ENCODE measurements around the gene TARBP1.

The TARBP1 gene

GRCh38 chr1:234484991-234485739, 6.2 kb upstream of the TARBP1 start:
- DNase-seq (ENCODE audit: low read depth): no peak

- no peak for DNase-seq (ENCODE audit: low read depth)
Observed at GRCh38 chr1:234484218-234484617, 5.2 kb upstream of the TARBP1 start.

GRCh38 chr1:234481771-234482170, 2.8 kb upstream of the TARBP1 start:
- no peak for DNase-seq (ENCODE audit: low read depth)

GRCh38 chr1:234479866-234480265, 887 bp upstream of the TARBP1 start:
- DNase-seq (ENCODE audit: low read depth): no peak

- no peak for DNase-seq (ENCODE audit: low read depth)
Observed at GRCh38 chr1:234479310-234479559, 256 bp upstream of the TARBP1 start.

- peak; percentile 65 for DNase-seq (ENCODE audit: low read depth)
Observed at GRCh38 chr1:234478152-234478480, 863 bp downstream of the TARBP1 start.

GRCh38 chr1:234477386-234478151, 1.4 kb downstream of the TARBP1 start:
- DNase-seq (ENCODE audit: low read depth): no peak

- no peak for DNase-seq (ENCODE audit: low read depth)
Observed at GRCh38 chr1:234476172-234476571, 2.8 kb downstream of the TARBP1 start.

GRCh38 chr1:234475167-234475793, 3.7 kb downstream of the TARBP1 start:
- no peak for DNase-seq (ENCODE audit: low read depth)

GRCh38 chr1:234474375-234474774, 4.6 kb downstream of the TARBP1 start:
- DNase-seq (ENCODE audit: low read depth): no peak

GRCh38 chr1:234473118-234473517, 5.9 kb downstream of the TARBP1 start:
- no peak for DNase-seq (ENCODE audit: low read depth)

GRCh38 chr1:234469376-234469775, 9.6 kb downstream of the TARBP1 start:
- DNase-seq (ENCODE audit: low read depth): no peak

- DNase-seq (ENCODE audit: low read depth): no peak
Observed at GRCh38 chr1:234468580-234468979, 10.4 kb downstream of the TARBP1 start.

- DNase-seq (ENCODE audit: low read depth): no peak
Observed at GRCh38 chr1:234467821-234468220, 11.2 kb downstream of the TARBP1 start.

- DNase-seq (ENCODE audit: low read depth): no peak
Observed at GRCh38 chr1:234466945-234467344, 12.0 kb downstream of the TARBP1 start.

GRCh38 chr1:234463749-234464148, 15.2 kb downstream of the TARBP1 start:
- DNase-seq (ENCODE audit: low read depth): no peak

GRCh38 chr1:234460652-234461051, 18.3 kb downstream of the TARBP1 start:
- DNase-seq (ENCODE audit: low read depth): no peak

GRCh38 chr1:234458352-234459017, 20.5 kb downstream of the TARBP1 start:
- DNase-seq (ENCODE audit: low read depth): no peak

- no peak for DNase-seq (ENCODE audit: low read depth)
Observed at GRCh38 chr1:234454926-234455325, 24.1 kb downstream of the TARBP1 start.

GRCh38 chr1:234452406-234452965, 26.5 kb downstream of the TARBP1 start:
- DNase-seq (ENCODE audit: low read depth): no peak

GRCh38 chr1:234440348-234440747, 38.6 kb downstream of the TARBP1 start:
- no peak for DNase-seq (ENCODE audit: low read depth)

- no peak for DNase-seq (ENCODE audit: low read depth)
Observed at GRCh38 chr1:234438579-234438978, 40.4 kb downstream of the TARBP1 start.

Data from stimulated activated CD8-positive, alpha-beta memory T cell treated with anti-CD3 and anti-CD28 coated beads, Interleukin-12 subunit alpha, Interleukin-12 subunit beta, amount 100 ng/mL, for 4 hours (primary cell).